Common myeloid progenitor, CD34-positive (primary cell): Measurements from ENCODE around the gene TNFSF12.
A peak's percentile ranks its signal among the peaks of the same experiment; 100 is the strongest.

ENCODE experiments used
- CTCF ChIA-PET: fragments of 350-600 bp; sonication (Branson Sonifier 250); formaldehyde crosslinking; loops from one replicate; lab custom pipeline; 2021; ENCODE audit warnings: antibody characterized with exemption; lab: Charles Lee
- POLR2A ChIA-PET: fragments of 350-600 bp; sonication (Branson Sonifier 250); formaldehyde crosslinking; loops from one replicate; lab custom pipeline; 2021; ENCODE audit warnings: antibody characterized with exemption; lab: Charles Lee
- DNase-seq, 3 donors: peaks; one replicate each; pipeline versions ENCODE4 v3.0.0 to v3.0.0-alpha.2; 2013
- H3K27ac ChIP-seq, 2 experiments: 1 replicate in 1 of 2; 2 replicates in 1 of 2; pipeline ENCODE4 v1.7.0; 2013; ENCODE audit warnings: inconsistent platforms in 2 of 2, low read length in 2 of 2, mild to moderate bottlenecking in 2 of 2, low read depth in 1 of 2, moderate library complexity in 1 of 2; ENCODE audit not compliant: severe bottlenecking in 2 of 2, insufficient read depth in 1 of 2, poor library complexity in 1 of 2
- H3K27me3 ChIP-seq, 5 experiments: replicated peaks in 2 of 5; 1 replicate in 3 of 5; 2 replicates in 2 of 5; pipeline versions ENCODE4 v1.6.1 to v1.7.0; 2013; ENCODE audit warnings: low read length in 4 of 5, mild to moderate bottlenecking in 2 of 5, moderate library complexity in 2 of 5, inconsistent platforms in 1 of 5; ENCODE audit not compliant: insufficient read depth in 5 of 5, control insufficient read depth in 4 of 5
- H3K36me3 ChIP-seq, 4 experiments: 1 replicate in 2 of 4; 2 replicates in 2 of 4; pipeline versions ENCODE4 v1.6.1 to v1.7.0; 2013; ENCODE audit warnings: low read length in 3 of 4, control low read depth in 1 of 4, mild to moderate bottlenecking in 1 of 4; ENCODE audit not compliant: control insufficient read depth in 4 of 4, insufficient read depth in 4 of 4
- H3K4me1 ChIP-seq, 4 experiments: 1 replicate in 3 of 4; 2 replicates in 1 of 4; pipeline versions ENCODE4 v1.6.1 to v1.7.1; 2013; ENCODE audit warnings: low read length in 3 of 4, mild to moderate bottlenecking in 3 of 4, control low read depth in 1 of 4, inconsistent platforms in 1 of 4, moderate library complexity in 1 of 4; ENCODE audit not compliant: control insufficient read depth in 4 of 4, insufficient read depth in 4 of 4; ENCODE audit errors: control extremely low read depth in 1 of 4
- H3K4me3 ChIP-seq, 7 experiments: 1 replicate in 4 of 7; 2 replicates in 3 of 7; pipeline versions ENCODE4 v1.5.1 to v1.7.0; 2013; ENCODE audit warnings: mild to moderate bottlenecking in 7 of 7, low read length in 6 of 7, moderate library complexity in 6 of 7, inconsistent platforms in 2 of 7, low read depth in 2 of 7, control low read depth in 1 of 7; ENCODE audit not compliant: insufficient read depth in 4 of 7, control insufficient read depth in 1 of 7; ENCODE audit errors: extremely low read depth in 1 of 7
- H3K9me3 ChIP-seq, 5 experiments: 1 replicate in 4 of 5; 2 replicates in 1 of 5; pipeline versions ENCODE4 v1.6.1 to v1.7.1; 2013; ENCODE audit warnings: low read length in 4 of 5, mild to moderate bottlenecking in 2 of 5, inconsistent platforms in 1 of 5, low read depth in 1 of 5, moderate library complexity in 1 of 5; ENCODE audit not compliant: control insufficient read depth in 4 of 5, insufficient read depth in 2 of 5; ENCODE audit errors: control extremely low read depth in 1 of 5
- WGBS: methylation state at CpG from one replicate; pipeline ENCODE4 v1.1.5; 2013; ENCODE audit not compliant: insufficient coverage; 5-methylcytosine and 5-hydroxymethylcytosine counted together

Gene TNFSF12

GRCh38 chr17:7577327-7578199 is 28.7 kb downstream of the TNFSF12 start:
- H3K4me3 ChIP-seq: no peak overlapping the region
- H3K36me3 ChIP-seq: peaks cover 22 to 59% (median 45%) of the 10 kb centered on the region in 4 experiments

GRCh38 chr17:7579001-7579833 is 30.4 kb downstream of the TNFSF12 start, which contains the start of gene CD68:
CD68 (plus strand) TSS chr17:7579638; CDS start chr17:7579678, 40 bp downstream.
- DNase-seq: peak; percentile 74 to 90 (median 87)
- 27% methylated on average over 4 of the region's 7 CpGs for WGBS
- H3K4me1 ChIP-seq: peaks cover 14 to 91% (median 77%) of the 10 kb centered on the region in 4 experiments
- CTCF ChIA-PET: interaction anchor here (1.0 to 3.1 kb wide), 4 partner anchors 10 to 64 kb away, joined by 3 to 21 read pairs (median 10); partner anchors contain the start of gene SOX15
- H3K9me3 ChIP-seq: no peaks in the 10 kb centered on the region
- peaks cover 22 to 53% (median 44%) of the 10 kb centered on the region in 4 experiments for H3K36me3 ChIP-seq
- peak within 1 kb of the TSS; percentile 50 to 73 for H3K27ac ChIP-seq
- POLR2A ChIA-PET: interaction anchor here (0.7 to 1.0 kb wide), 3 partner anchors 10 to 19 kb away, joined by 3 to 4 read pairs (median 3); no protein-coding TSS in a partner anchor
- no peaks in the 10 kb centered on the region for H3K27me3 ChIP-seq
- peak within 1 kb of the TSS in 4 of 7 experiments; percentile 26 to 39 (median 33) for H3K4me3 ChIP-seq

More at GRCh38 chr17:7577327-7578199, 28.7 kb downstream of the TNFSF12 start:
- ChIA-PET POLR2A (no interaction called here), CTCF (interaction anchor here (1.1 to 3.9 kb wide), 3 partner anchors 10 to 222 kb away, joined by 3 to 58 read pairs (median 4); partner anchors contain the start of genes MPDU1 and SOX15)
- 95% methylated on average over 16 of the region's 17 CpGs for WGBS
- Histone ChIP-seq H3K9me3 (no peaks in the 10 kb centered on the region), H3K4me1 (peaks cover 16 to 86% (median 70%) of the 10 kb centered on the region in 4 experiments), H3K27ac (no peak overlapping the region), H3K27me3 (no peaks in the 10 kb centered on the region)
- no peak for DNase-seq

- ChIA-PET CTCF (interaction anchor here (1.0 to 3.1 kb wide), 5 partner anchors 10 to 65 kb away, joined by 3 to 21 read pairs (median 6); partner anchors contain the start of gene SOX15), POLR2A (interaction anchor here (0.6 to 1.3 kb wide), 5 partner anchors 9 to 1063 kb away, joined by 3 to 4 read pairs (median 3); no protein-coding TSS in a partner anchor)
- H3K9me3 ChIP-seq: no peaks in the 10 kb centered on the region
- peak overlapping the region in 4 of 7 experiments; percentile 26 to 39 (median 33) for H3K4me3 ChIP-seq
- WGBS: 100% methylated on average over 2 of the region's 12 CpGs
- no peaks in the 10 kb centered on the region for H3K27me3 ChIP-seq
- H3K4me1 ChIP-seq: peaks cover 7 to 90% (median 76%) of the 10 kb centered on the region in 4 experiments
- H3K36me3 ChIP-seq: peaks cover 17 to 45% (median 36%) of the 10 kb centered on the region in 4 experiments
- H3K27ac ChIP-seq: peak overlapping the region in 1 of 2 experiments; percentile 73
- DNase-seq: peak in 2 of 3 donors; percentile 62 to 66
Measured at GRCh38 chr17:7579834-7580603, 31.2 kb downstream of the TNFSF12 start.

GRCh38 chr17:7580604-7581575 is 32.0 kb downstream of the TNFSF12 start:
- DNase-seq: peak in 2 of 3 donors; percentile 59 to 66
- Histone ChIP-seq H3K27me3 (no peaks in the 10 kb centered on the region), H3K4me1 (peaks cover 4 to 89% (median 75%) of the 10 kb centered on the region in 4 experiments), H3K27ac (peak overlapping the region in 1 of 2 experiments; percentile 43), H3K4me3 (peak overlapping the region in 3 of 7 experiments; percentile 28 to 40 (median 37)), H3K36me3 (peaks cover 10 to 38% (median 28%) of the 10 kb centered on the region in 4 experiments), H3K9me3 (no peaks in the 10 kb centered on the region)
- CTCF ChIA-PET: interaction anchor here (1.0 to 3.1 kb wide), 5 partner anchors 9 to 66 kb away, joined by 3 to 21 read pairs (median 6); partner anchors contain the start of gene SOX15
- WGBS: 81% methylated on average over 15 of the region's 23 CpGs
- POLR2A ChIA-PET: interaction anchor here (0.6 to 1.3 kb wide), 2 partner anchors 262 to 1062 kb away, joined by 3 to 4 read pairs; no protein-coding TSS in a partner anchor

- ChIA-PET POLR2A (interaction anchor here (0.6 to 2.8 kb wide), 4 partner anchors 9 to 110 kb away, joined by 3 to 40 read pairs (median 4); no protein-coding TSS in a partner anchor), CTCF (interaction anchor here (0.8 to 4.9 kb wide), 4 partner anchors 16 to 105 kb away, joined by 3 to 31 read pairs (median 12); partner anchors contain the start of genes SENP3, TP53 and WRAP53)
- H3K36me3 ChIP-seq: peaks cover 4 to 36% (median 20%) of the 10 kb centered on the region in 4 experiments
- no peaks in the 10 kb centered on the region for H3K27me3 ChIP-seq
- WGBS: 90% methylated on average over 28 of the region's 36 CpGs
- H3K9me3 ChIP-seq: no peaks in the 10 kb centered on the region
- H3K4me3 ChIP-seq: peak overlapping the region in 6 of 7 experiments; percentile 19 to 98 (median 81)
- H3K4me1 ChIP-seq: peaks cover 4 to 75% (median 68%) of the 10 kb centered on the region in 4 experiments
- peak overlapping the region in 1 of 2 experiments; percentile 99 for H3K27ac ChIP-seq
- no peak for DNase-seq
Measured at GRCh38 chr17:7582396-7583252, 33.8 kb downstream of the TNFSF12 start.
